ENCODE data around the gene CDK3.

The CDK3 gene

DNA sequence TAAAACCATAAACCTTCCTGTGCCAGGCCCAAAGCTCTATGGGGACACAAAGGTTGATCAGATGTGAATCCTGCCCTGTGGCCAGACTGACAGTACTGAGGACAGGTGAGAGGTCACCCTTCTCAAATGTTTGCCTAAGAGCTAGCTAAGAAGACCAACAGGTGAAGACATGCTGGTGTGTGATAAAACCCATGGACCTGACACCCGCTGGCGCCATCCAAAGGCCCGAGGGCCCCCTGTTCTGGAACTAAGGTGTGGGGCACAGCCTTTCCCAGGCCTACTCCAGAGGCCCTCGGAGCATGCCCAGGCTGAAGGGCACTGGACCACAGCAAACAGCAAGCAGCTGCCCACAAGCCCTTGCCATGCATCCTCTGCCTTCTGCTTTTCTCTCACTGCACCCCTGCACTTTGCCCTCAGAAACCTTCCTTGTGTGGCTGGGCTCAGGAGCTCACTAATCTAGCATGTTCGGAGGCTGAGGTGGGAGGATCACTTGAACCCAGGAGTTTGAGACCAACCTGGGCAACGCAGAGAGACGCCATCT lies 5.2 kb upstream of the CDK3 start:
- H3K4me1 ChIP-seq (ENCODE audit: low read length): no peaks in the 10 kb centered on the region
- no peaks in the 10 kb centered on the region for H3K9me2 ChIP-seq (replicated peaks; ENCODE audit: insufficient read depth, low read length)
- H3K4me3 ChIP-seq (ENCODE audit: low read length): no peak overlapping the region
- H3K9me3 ChIP-seq (replicated peaks; ENCODE audit: insufficient read depth, low read length): no peaks in the 10 kb centered on the region
- H4K20me1 ChIP-seq (ENCODE audit: insufficient read depth, low read length): no peaks in the 10 kb centered on the region
- no peaks in the 10 kb centered on the region for H3F3A ChIP-seq (ENCODE audit: insufficient read depth, low read length)
- H2AFZ ChIP-seq (ENCODE audit: low read length): no peak overlapping the region
- H3K27ac ChIP-seq (ENCODE audit: low read length): no peak overlapping the region
- no peak overlapping the region for H3K9ac ChIP-seq (ENCODE audit: low read length)
- H3K79me2 ChIP-seq (ENCODE audit: low read length): no peaks in the 10 kb centered on the region
- H3K4me2 ChIP-seq (ENCODE audit: low read depth, low read length): no peak overlapping the region
- DNase-seq: no peak
- no peak for TF ChIP-seq EZH2phosphoT487 (IDR thresholded peaks at IDR 0.05; ENCODE audit: low read length)
- no peak for TF ChIP-seq EZH2 (optimal IDR thresholded peaks at IDR 0.05; ENCODE audit: low read depth, low read length)
- no peak for TF ChIP-seq CTCF (IDR thresholded peaks at IDR 0.05; ENCODE audit: low read length)
- no peaks in the 10 kb centered on the region for H3K36me3 ChIP-seq (replicated peaks; ENCODE audit: insufficient read depth, low read length)
- no peaks in the 10 kb centered on the region for H3K27me3 ChIP-seq (replicated peaks; ENCODE audit: insufficient read depth, low read length)

DNA sequence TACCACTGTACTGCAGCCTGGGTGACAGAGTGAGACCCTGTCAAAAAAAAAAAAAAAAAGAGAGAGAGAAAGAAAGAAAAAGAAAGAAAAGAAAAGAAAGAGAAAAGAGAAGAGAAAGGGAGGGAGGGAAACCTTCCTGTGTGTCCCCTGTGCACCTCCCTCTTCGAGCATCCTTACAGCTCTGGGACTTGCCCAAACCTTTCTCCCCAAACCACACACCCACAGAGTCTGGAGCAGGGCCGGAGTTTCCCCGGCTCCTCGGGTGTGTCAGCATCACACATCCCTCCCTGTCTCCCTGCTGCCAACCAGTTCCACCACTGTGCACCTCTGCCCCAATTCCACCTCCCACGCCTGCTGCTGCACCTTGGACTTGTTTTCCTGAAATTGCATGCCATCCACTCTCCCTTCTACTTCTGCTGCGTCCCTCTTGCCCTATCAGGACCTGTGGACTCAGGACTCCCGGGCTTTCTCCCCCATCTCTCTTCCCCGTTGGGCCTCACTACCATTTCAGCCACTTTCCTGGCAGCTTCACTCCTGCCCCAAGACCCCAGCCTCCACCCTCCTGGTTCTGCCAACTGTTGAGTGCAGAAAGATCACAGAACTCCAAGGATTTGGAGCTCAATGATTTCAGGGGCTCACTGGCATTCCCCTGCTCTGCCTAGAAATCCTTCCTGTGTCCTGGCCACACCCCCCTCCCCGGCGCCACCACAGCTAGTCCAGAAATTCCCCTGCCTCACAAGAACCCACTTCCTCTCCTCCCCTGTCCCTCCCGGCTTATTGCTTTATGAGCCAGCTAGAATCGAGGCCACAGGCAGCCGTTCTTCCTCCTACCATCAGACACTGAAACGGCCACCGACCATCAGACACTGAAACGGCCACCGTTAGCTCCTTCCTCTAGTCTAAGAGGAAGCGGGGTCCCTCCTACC lies 3.7 kb upstream of the CDK3 start:
- Histone ChIP-seq H3K9me2 (replicated peaks; ENCODE audit: insufficient read depth, low read length) (no peaks in the 10 kb centered on the region), H3K79me2 (ENCODE audit: low read length) (no peaks in the 10 kb centered on the region), H3F3A (ENCODE audit: insufficient read depth, low read length) (no peaks in the 10 kb centered on the region), H3K4me1 (ENCODE audit: low read length) (no peaks in the 10 kb centered on the region), H3K27me3 (replicated peaks; ENCODE audit: insufficient read depth, low read length) (no peaks in the 10 kb centered on the region), H3K36me3 (replicated peaks; ENCODE audit: insufficient read depth, low read length) (no peaks in the 10 kb centered on the region), H3K27ac (ENCODE audit: low read length) (no peak overlapping the region), H3K4me2 (ENCODE audit: low read depth, low read length) (no peak overlapping the region), H3K4me3 (ENCODE audit: low read length) (no peak overlapping the region), H3K9ac (ENCODE audit: low read length) (no peak overlapping the region), H4K20me1 (ENCODE audit: insufficient read depth, low read length) (no peaks in the 10 kb centered on the region), H2AFZ (ENCODE audit: low read length) (no peak overlapping the region), H3K9me3 (replicated peaks; ENCODE audit: insufficient read depth, low read length) (no peaks in the 10 kb centered on the region)
- TF ChIP-seq EZH2 (optimal IDR thresholded peaks at IDR 0.05; ENCODE audit: low read depth, low read length) (no peak), EZH2phosphoT487 (IDR thresholded peaks at IDR 0.05; ENCODE audit: low read length) (no peak), CTCF (IDR thresholded peaks at IDR 0.05; ENCODE audit: low read length) (no peak)
- DNase-seq: no peak

DNA sequence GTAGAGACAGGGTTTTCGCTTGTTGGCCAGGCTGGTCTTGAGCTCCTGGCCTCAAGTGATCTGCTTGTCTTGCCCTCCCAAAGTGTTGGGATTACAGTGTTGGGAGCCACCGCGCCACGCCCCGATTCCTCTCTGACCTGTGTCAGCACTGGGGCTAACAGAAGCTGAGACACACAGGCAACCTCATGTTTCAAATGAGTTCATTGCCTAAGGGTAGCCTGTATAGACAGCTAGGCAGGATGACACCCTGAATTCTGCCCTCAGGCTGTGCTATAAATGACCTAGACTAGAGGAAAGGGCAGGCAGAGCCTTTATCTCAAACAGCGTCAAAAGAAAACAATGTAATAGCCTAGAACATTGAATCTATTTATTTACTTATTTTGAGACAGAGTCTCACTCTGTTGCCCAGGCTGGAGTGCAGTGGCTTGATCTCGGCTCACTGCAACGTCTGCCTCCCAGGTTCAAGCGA lies 2.3 kb upstream of the CDK3 start:
- Histone ChIP-seq H4K20me1 (ENCODE audit: insufficient read depth, low read length) (no peaks in the 10 kb centered on the region), H3K4me3 (ENCODE audit: low read length) (no peak overlapping the region), H3K27ac (ENCODE audit: low read length) (no peak overlapping the region), H3K27me3 (replicated peaks; ENCODE audit: insufficient read depth, low read length) (no peaks in the 10 kb centered on the region), H2AFZ (ENCODE audit: low read length) (no peak overlapping the region), H3K9me3 (replicated peaks; ENCODE audit: insufficient read depth, low read length) (no peaks in the 10 kb centered on the region), H3K79me2 (ENCODE audit: low read length) (no peaks in the 10 kb centered on the region), H3K4me2 (ENCODE audit: low read depth, low read length) (no peak overlapping the region), H3F3A (ENCODE audit: insufficient read depth, low read length) (no peaks in the 10 kb centered on the region), H3K36me3 (replicated peaks; ENCODE audit: insufficient read depth, low read length) (no peaks in the 10 kb centered on the region), H3K9ac (ENCODE audit: low read length) (no peak overlapping the region), H3K4me1 (ENCODE audit: low read length) (no peaks in the 10 kb centered on the region), H3K9me2 (replicated peaks; ENCODE audit: insufficient read depth, low read length) (no peaks in the 10 kb centered on the region)
- no peak for DNase-seq
- no peak for TF ChIP-seq EZH2phosphoT487 (IDR thresholded peaks at IDR 0.05; ENCODE audit: low read length)
- TF ChIP-seq CTCF (IDR thresholded peaks at IDR 0.05; ENCODE audit: low read length): no peak
- TF ChIP-seq EZH2 (optimal IDR thresholded peaks at IDR 0.05; ENCODE audit: low read depth, low read length): no peak

Data from MM.1S (cell line).